Fibroblast of skin of left biceps (primary cell): Measurements from ENCODE around the gene NFE2L2.
A peak's percentile ranks its signal among the peaks of the same experiment; 100 is the strongest.
"Not testable (repeated sequence)": the region's sequence is repeated elsewhere in the genome, so short reads cannot be mapped to it uniquely, and the experiment has no call there.

Experiments
- DNase-seq, 2 experiments: peaks; one replicate each; pipeline ENCODE4 v3.0.0-alpha.2; 2013; ENCODE audit warnings: low read depth in 2 of 2

Gene NFE2L2

GRCh38 chr2:177264693-177265587 lies at the start of gene NFE2L2:
NFE2L2 (minus strand) TSS chr2:177264727; CDS start chr2:177264576, 151 bp downstream.
- peak; percentile 79 to 83 for DNase-seq

GRCh38 chr2:177314194-177314593 lies 49.7 kb upstream of the NFE2L2 start:
- DNase-seq, result no peak

- no peak for DNase-seq
Observed at GRCh38 chr2:177313162-177313781, 48.7 kb upstream of the NFE2L2 start.

GRCh38 chr2:177312562-177312961 lies 48.0 kb upstream of the NFE2L2 start:
- DNase-seq, result no peak

- DNase-seq, result not testable (repeated sequence)
Observed at GRCh38 chr2:177309672-177310309, 45.3 kb upstream of the NFE2L2 start.

- DNase-seq, result no peak
Observed at GRCh38 chr2:177306550-177306949, 42.0 kb upstream of the NFE2L2 start.

GRCh38 chr2:177303939-177304338 lies 39.4 kb upstream of the NFE2L2 start:
- DNase-seq, result no peak

GRCh38 chr2:177302552-177302951 lies 38.0 kb upstream of the NFE2L2 start:
- no peak for DNase-seq

- DNase-seq, result no peak
Observed at GRCh38 chr2:177298191-177298590, 33.7 kb upstream of the NFE2L2 start.

GRCh38 chr2:177296040-177296439 lies 31.5 kb upstream of the NFE2L2 start:
- DNase-seq, result no peak

- peak; percentile 78 to 81 for DNase-seq
Observed at GRCh38 chr2:177295484-177295883, 31.0 kb upstream of the NFE2L2 start.

GRCh38 chr2:177291701-177292100 lies 27.2 kb upstream of the NFE2L2 start:
- DNase-seq, result no peak

- DNase-seq, result no peak
Observed at GRCh38 chr2:177289824-177290628, 25.5 kb upstream of the NFE2L2 start.

- no peak for DNase-seq
Observed at GRCh38 chr2:177287814-177288213, 23.3 kb upstream of the NFE2L2 start.

GRCh38 chr2:177285892-177286715 lies 21.6 kb upstream of the NFE2L2 start:
- DNase-seq, result no peak

GRCh38 chr2:177284531-177284930 lies 20.0 kb upstream of the NFE2L2 start:
- no peak for DNase-seq

- no peak for DNase-seq
Observed at GRCh38 chr2:177283906-177284305, 19.4 kb upstream of the NFE2L2 start.

- DNase-seq, result no peak
Observed at GRCh38 chr2:177282787-177283572, 18.5 kb upstream of the NFE2L2 start.

- DNase-seq, result no peak
Observed at GRCh38 chr2:177282181-177282641, 17.7 kb upstream of the NFE2L2 start.
